SU-DHL-6 (cell line): ENCODE results near the gene RND3.

ENCODE experiments used
- EZH2phosphoT487 ChIP-seq: fragments of 200-600 bp; sonication (generic), shearing (Covaris generic); conservative IDR thresholded peaks from 2 replicates; pipeline ENCODE4 v1.6.1; 2018; ENCODE audit warnings: mild to moderate bottlenecking, antibody characterized with exemption, low read length, moderate library complexity, mixed read lengths
- TF ChIP-seq, protein P1 (sequence below): fragments of 200-600 bp; sonication (generic); IDR thresholded peaks from one replicate; pipeline ENCODE4 v1.5.1; 2017; ENCODE audit warnings: antibody characterized with exemption, mild to moderate bottlenecking, low read length, moderate library complexity; ENCODE audit not compliant: insufficient read depth, poor library complexity, severe bottlenecking

GRCh38 chr2:150517951-150518680 lies 30.6 kb upstream of the RND3 start:
- TF ChIP-seq, protein P1, sequence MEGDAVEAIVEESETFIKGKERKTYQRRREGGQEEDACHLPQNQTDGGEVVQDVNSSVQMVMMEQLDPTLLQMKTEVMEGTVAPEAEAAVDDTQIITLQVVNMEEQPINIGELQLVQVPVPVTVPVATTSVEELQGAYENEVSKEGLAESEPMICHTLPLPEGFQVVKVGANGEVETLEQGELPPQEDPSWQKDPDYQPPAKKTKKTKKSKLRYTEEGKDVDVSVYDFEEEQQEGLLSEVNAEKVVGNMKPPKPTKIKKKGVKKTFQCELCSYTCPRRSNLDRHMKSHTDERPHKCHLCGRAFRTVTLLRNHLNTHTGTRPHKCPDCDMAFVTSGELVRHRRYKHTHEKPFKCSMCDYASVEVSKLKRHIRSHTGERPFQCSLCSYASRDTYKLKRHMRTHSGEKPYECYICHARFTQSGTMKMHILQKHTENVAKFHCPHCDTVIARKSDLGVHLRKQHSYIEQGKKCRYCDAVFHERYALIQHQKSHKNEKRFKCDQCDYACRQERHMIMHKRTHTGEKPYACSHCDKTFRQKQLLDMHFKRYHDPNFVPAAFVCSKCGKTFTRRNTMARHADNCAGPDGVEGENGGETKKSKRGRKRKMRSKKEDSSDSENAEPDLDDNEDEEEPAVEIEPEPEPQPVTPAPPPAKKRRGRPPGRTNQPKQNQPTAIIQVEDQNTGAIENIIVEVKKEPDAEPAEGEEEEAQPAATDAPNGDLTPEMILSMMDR = no peak
- TF ChIP-seq EZH2phosphoT487 = no peak
